Osteoblast (primary cell): ENCODE measurements around the gene L1CAM. TPM values are rescaled to one million over a fixed set of nuclear protein-coding genes. Genes with fewer than 3 reads are reported as not detected.
A peak's percentile ranks its signal among the peaks of the same experiment; 100 is the strongest.

Source experiments
- DNase-seq: peaks from one replicate; pipeline ENCODE4 v3.0.0; 2011; ENCODE audit warnings: low spot score, mixed read lengths; ENCODE audit not compliant: insufficient read length; ENCODE audit errors: missing footprints
- H2AFZ ChIP-seq: 2 replicates; pipeline ENCODE4 v1.6.0; 2011; ENCODE audit warnings: mild to moderate bottlenecking, low read length
- H3K27ac ChIP-seq: 2 replicates; pipeline ENCODE4 v1.5.1; 2011; ENCODE audit warnings: mild to moderate bottlenecking, low read depth, low read length, moderate library complexity
- H3K27me3 ChIP-seq: 2 replicates; pipeline ENCODE4 v1.6.0; 2012; ENCODE audit warnings: mild to moderate bottlenecking, control low read depth, inconsistent platforms, low read length, moderate library complexity; ENCODE audit not compliant: insufficient read depth
- H3K36me3 ChIP-seq: 2 replicates; pipeline ENCODE4 v1.5.1; 2011; ENCODE audit warnings: mild to moderate bottlenecking, low read length, control low read depth, moderate library complexity; ENCODE audit not compliant: insufficient read depth
- H3K4me1 ChIP-seq: 2 replicates; pipeline ENCODE4 v1.5.1; 2011; ENCODE audit warnings: mild to moderate bottlenecking, low read length, control low read depth, moderate library complexity; ENCODE audit not compliant: insufficient read depth
- H3K4me2 ChIP-seq: 2 replicates; pipeline ENCODE4 v1.6.0; 2011; ENCODE audit warnings: mild to moderate bottlenecking, low read length; ENCODE audit not compliant: insufficient read depth
- H3K4me3 ChIP-seq: fragments of 200-600 bp; sonication (generic); 3 replicates; pipeline ENCODE4 v1.5.1; 2012; ENCODE audit warnings: mild to moderate bottlenecking, low read length, inconsistent platforms; ENCODE audit not compliant: insufficient read depth
- H3K79me2 ChIP-seq: 2 replicates; pipeline ENCODE4 v1.6.0; 2012; ENCODE audit warnings: mild to moderate bottlenecking, low read length, control low read depth, inconsistent platforms; ENCODE audit not compliant: insufficient read depth
- H3K9me3 ChIP-seq: 2 replicates; pipeline ENCODE4 v1.5.1; 2011; ENCODE audit warnings: low read depth, low read length, control low read depth
- H4K20me1 ChIP-seq: 2 replicates; pipeline ENCODE4 v1.6.0; 2012; ENCODE audit warnings: mild to moderate bottlenecking, low read length, control low read depth; ENCODE audit not compliant: insufficient read depth
- CTCF ChIP-seq: IDR thresholded peaks from 2 replicates; pipeline ENCODE4 v1.5.1; 2011; ENCODE audit warnings: mild to moderate bottlenecking, low read depth, low read length, moderate library complexity; ENCODE audit errors: extremely low read depth
- total RNA-seq: library from RNA; depleted of rRNA; stranded (reverse); fragments of >200 nt; gene quantifications from 2 replicates; pipeline ENCODE4 v1.2.3, GENCODE V29; 2012

L1CAM gene
- total RNA-seq, 1 donor, result under 0.01 TPM

- Histone ChIP-seq H3K27ac (no peak overlapping the region), H3K79me2 (no peaks in the 10 kb centered on the region), H3K4me2 (no peak overlapping the region), H3K4me1 (no peaks in the 10 kb centered on the region), H3K4me3 (no peak overlapping the region), H2AFZ (no peak overlapping the region), H3K9me3 (no peaks in the 10 kb centered on the region), H4K20me1 (no peaks in the 10 kb centered on the region), H3K27me3 (peaks cover 48% of the 10 kb centered on the region), H3K36me3 (no peaks in the 10 kb centered on the region)
- no peak for TF ChIP-seq CTCF
- DNase-seq, result peak; percentile 46
Observed at GRCh38 chrX:153854702-153855101, 31.3 kb downstream of the L1CAM start.

DNA sequence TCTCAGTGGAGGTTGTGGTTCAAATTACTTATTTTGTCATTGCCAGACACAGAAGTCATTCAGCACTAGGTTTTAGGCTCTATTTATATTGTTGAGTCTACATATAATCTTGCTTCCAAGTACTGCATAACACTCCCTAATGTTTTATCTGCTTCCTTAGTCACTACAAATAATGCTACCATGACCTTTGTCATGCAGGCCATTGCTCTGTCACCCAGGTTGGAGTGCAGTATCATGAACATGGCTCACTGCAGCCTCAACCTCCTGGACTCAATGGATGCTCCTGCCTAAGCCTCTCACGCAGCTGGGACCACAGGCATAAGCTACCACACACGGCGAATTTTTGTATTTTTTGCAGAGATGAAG is 32.1 kb downstream of the L1CAM start:
- H3K79me2 ChIP-seq, result no peaks in the 10 kb centered on the region
- no peak overlapping the region for H3K4me2 ChIP-seq
- no peak overlapping the region for H3K4me3 ChIP-seq
- peaks cover 55% of the 10 kb centered on the region for H3K27me3 ChIP-seq
- no peaks in the 10 kb centered on the region for H4K20me1 ChIP-seq
- TF ChIP-seq CTCF, result no peak
- no peaks in the 10 kb centered on the region for H3K36me3 ChIP-seq
- no peak overlapping the region for H2AFZ ChIP-seq
- DNase-seq, result no peak
- H3K9me3 ChIP-seq, result no peaks in the 10 kb centered on the region
- H3K27ac ChIP-seq, result no peak overlapping the region
- no peaks in the 10 kb centered on the region for H3K4me1 ChIP-seq

GRCh38 chrX:153853180-153853901 is 32.6 kb downstream of the L1CAM start:
- Histone ChIP-seq H4K20me1 (no peaks in the 10 kb centered on the region), H3K4me3 (no peak overlapping the region), H3K27ac (no peak overlapping the region), H3K27me3 (peaks cover 52% of the 10 kb centered on the region), H2AFZ (no peak overlapping the region), H3K79me2 (no peaks in the 10 kb centered on the region), H3K9me3 (no peaks in the 10 kb centered on the region), H3K36me3 (no peaks in the 10 kb centered on the region), H3K4me2 (no peak overlapping the region), H3K4me1 (no peaks in the 10 kb centered on the region)
- DNase-seq, result no peak
- TF ChIP-seq CTCF, result no peak

GRCh38 chrX:153851981-153852380 is 34.0 kb downstream of the L1CAM start:
- no peak for TF ChIP-seq CTCF
- DNase-seq, result peak; percentile 23
- H3K79me2 ChIP-seq, result no peaks in the 10 kb centered on the region

More at GRCh38 chrX:153851981-153852380, 34.0 kb downstream of the L1CAM start:
- no peak overlapping the region for H3K4me2 ChIP-seq
- H3K27ac ChIP-seq, result no peak overlapping the region
- no peak overlapping the region for H3K4me3 ChIP-seq
- no peak overlapping the region for H2AFZ ChIP-seq
- peaks cover 49% of the 10 kb centered on the region for H3K27me3 ChIP-seq
- no peaks in the 10 kb centered on the region for H3K4me1 ChIP-seq
- H3K36me3 ChIP-seq, result no peaks in the 10 kb centered on the region
- no peaks in the 10 kb centered on the region for H3K9me3 ChIP-seq
- H4K20me1 ChIP-seq, result no peaks in the 10 kb centered on the region
